GM19467 (cell line): Measurements from ENCODE around the gene IP6K1.
"Not testable (repeated sequence)": the region's sequence is repeated elsewhere in the genome, so short reads cannot be mapped to it uniquely, and the experiment has no call there.

Experiments used
- ATAC-seq: cut with Tn5 transposase; IDR thresholded peaks from one replicate; pipeline ENCODE4 v1.9.1; 2021; ENCODE audit warnings: mild to moderate bottlenecking, moderate library complexity; ENCODE audit not compliant: unreplicated experiment

IP6K1 gene

GRCh38 chr3:49690856-49691255, 95.5 kb downstream of the IP6K1 start:
- not testable (repeated sequence) for ATAC-seq

GRCh38 chr3:49689908-49690624, 96.3 kb downstream of the IP6K1 start:
- not testable (repeated sequence) for ATAC-seq

- peak; percentile 45 for ATAC-seq
Measured at GRCh38 chr3:49689046-49689907, 97.1 kb downstream of the IP6K1 start, which contains the start of the genes MST1 and RNF123. MST1 (minus strand) TSS chr3:49689474; CDS start chr3:49688691, 783 bp downstream. RNF123 (plus strand) TSS chr3:49689557; CDS start chr3:49691166, 1,609 bp downstream.

DNA sequence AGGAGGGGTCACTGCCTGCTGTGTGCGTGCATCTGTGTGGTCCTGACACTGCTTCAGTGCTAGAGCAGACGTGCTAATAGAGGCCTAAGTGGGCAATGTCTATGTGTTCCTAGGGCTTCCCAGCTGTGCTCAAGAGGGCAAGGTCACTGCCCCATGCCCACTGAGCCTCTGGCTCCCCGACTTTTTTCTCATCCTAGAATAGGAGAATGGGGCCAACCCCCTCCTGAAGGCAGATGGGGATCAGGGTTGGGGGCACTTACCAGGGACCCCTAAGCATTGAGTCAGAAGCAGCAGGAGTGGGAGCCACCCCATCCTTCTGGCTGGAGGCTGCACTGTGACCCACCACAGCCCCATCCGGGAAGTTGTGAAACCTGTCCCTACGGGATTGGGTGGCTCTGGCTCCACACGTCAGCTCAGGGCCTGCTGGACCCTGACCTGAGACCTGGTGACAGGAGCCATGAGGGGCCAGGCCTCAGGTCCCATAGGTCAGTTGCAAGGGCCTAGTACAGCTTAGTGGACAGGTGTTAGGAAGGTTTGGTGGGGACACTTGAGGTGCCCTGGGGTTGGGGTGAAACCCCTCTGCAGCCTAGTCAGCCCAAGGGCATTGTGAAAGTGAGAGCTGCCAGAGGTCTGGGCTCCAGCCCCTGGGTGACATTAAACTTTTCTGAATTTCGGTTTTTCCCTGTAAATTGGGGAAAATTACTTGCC, 97.8 kb downstream of the IP6K1 start:
- ATAC-seq, result not testable (repeated sequence)

- not testable (repeated sequence) for ATAC-seq
Measured at GRCh38 chr3:49687424-49687795, 98.9 kb downstream of the IP6K1 start.

DNA sequence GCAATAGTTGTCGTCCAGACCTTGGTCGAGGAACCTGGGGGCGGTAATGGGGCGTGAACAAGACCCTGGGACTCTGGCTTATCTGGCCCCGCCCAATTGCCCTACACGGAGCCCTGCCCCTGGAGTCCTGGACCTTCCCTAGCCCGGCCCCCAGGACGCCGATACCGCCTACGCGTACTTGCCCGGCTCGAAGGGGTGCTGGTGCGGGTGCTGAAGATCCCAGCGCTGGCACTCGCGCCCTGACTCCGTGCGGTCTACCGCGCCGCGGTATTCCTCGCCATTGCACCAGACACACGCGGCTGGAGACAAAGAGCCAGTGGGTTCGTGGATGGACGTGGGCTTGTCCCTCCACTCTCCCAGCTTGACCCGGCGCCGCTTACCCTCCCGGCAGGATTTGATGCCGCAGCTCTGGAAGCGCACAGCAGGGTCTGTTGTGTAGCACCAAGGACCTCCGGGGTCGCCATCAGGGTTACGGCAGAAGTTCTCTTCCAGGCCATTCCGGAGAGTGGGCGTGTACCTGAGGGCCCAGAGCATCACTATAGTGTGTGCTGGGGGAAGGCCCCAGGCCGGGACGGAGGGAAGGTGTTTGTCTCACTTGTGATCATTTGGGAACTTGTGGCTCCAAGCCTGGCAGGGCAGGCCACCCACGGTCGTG, 99.4 kb downstream of the IP6K1 start:
- ATAC-seq, result not testable (repeated sequence)

DNA sequence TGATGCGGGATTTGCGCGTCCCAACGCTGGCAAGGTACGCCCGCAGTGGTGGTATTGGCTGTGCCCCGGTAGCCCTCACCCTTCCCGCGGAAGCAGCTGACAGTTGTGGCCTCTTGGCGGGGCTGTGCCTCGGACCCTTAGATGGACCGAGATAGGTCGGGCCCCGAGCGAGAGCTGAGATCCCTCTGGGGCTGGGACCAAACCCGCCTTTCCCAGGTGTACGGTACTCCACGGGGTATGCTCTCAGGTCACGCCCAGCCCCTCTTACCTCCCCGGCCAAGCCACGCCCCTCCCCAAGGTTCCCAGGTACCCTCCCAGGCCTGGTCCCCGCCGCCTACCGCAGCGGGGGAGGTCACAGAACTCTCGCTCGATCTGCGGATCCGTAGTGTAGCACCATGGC, 100.0 kb downstream of the IP6K1 start:
- not testable (repeated sequence) for ATAC-seq

GRCh38 chr3:49685846-49686245, 100.5 kb downstream of the IP6K1 start:
- ATAC-seq, result not testable (repeated sequence)

DNA sequence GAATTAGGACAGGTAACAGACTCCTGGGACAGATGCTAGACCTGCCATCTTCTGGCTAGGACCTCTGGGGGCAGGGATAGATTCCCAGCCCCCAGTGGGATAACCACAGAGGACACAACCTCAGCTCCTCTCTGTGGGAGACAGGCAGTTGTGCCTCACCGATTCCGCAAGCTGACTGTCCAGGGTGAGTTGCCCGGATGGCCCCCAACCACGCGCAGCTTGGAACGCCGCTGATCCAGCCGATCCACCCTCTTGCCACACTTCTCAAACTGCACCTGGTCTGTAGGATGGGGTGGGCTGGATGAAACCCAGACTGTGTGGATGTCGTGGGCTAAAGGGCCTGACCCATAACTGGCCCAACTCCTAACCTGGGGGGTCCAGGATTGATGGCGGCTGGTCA, 101.2 kb downstream of the IP6K1 start:
- ATAC-seq, result not testable (repeated sequence)

- not testable (repeated sequence) for ATAC-seq
Measured at GRCh38 chr3:49684453-49684852, 101.9 kb downstream of the IP6K1 start.

DNA sequence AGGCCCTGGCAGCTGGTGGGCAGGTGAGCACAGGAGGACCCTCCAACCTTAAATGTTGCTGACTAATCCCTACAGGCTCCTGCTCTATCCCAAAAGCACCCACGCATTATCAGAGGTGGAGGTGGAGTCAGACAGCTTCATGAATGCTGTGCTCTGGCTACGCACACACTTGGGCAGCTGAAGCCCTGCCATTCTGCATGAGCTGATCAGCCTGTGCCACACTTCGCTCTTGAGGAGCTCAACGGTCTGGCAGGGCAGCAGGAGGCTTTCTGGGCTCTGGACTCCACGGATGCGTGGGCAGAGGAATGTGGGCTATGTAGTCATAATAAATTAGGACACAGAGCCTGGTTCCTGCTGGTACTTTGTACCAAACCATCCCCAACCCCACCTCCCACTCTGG, 103.2 kb downstream of the IP6K1 start:
- ATAC-seq, result no peak

GRCh38 chr3:49681543-49681942, 104.8 kb downstream of the IP6K1 start:
- no peak for ATAC-seq

- ATAC-seq, result no peak
Measured at GRCh38 chr3:49681232-49681522, 105.2 kb downstream of the IP6K1 start.

DNA sequence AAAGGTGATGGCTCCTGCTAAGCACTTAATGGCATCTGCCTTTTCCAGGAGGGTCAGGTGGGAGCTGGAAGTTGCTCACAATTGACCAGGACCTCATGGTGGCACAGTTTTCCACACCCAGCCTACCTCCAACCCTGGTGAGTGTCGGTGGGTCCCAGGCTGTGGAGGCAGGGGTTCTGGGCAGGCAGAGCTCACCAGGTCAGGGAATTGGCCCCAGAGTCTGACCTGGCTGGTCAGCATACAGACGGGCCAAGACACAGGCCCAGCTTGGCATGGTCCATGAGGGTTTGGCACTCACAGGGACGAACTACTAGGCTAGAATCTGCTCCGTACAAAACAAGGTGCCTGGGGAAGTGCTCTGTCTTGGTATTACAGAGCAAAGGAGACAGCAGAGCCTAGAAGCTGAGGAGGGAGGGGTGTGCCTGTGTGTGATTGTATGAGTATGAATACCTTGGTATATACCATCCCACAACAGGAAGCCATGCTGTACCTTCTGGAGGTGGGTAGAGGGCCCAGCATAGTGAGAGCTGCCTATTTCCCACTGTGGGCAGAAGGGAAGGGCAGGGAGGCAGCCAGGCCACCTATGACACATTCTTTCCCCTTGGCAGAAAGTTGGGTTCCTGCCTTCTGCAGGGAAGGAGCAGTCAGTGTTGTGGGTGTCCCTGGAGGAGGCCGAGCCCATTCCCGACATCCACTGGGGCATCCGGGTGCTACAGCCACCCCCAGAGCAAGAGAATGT, 105.7 kb downstream of the IP6K1 start:
- no peak for ATAC-seq

DNA sequence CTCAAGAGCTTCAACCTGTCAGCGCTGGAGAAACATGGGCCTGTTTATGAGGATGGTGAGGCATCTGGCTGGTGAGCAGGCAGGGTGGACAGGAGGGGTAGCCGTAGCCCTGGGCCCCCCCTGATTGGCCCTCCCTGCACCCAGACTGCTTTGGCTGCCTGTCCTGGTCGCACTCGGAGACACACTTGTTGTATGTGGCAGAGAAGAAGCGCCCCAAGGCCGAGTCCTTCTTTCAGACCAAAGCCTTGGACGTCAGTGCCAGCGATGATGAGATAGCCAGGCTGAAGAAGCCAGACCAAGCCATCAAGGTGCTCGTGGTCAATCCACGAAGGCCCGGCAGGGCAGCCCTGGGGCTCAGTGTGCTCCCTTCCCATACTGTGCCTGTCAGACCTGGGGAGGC, 110.4 kb downstream of the IP6K1 start:
- ATAC-seq, result no peak

- ATAC-seq, result peak; percentile 17
Measured at GRCh38 chr3:49674497-49674983, 111.8 kb downstream of the IP6K1 start.
